ENCODE data around the gene DNAH8.

GRCh38 chr6:39057251-39058155 lies 342.4 kb downstream of the DNAH8 start:
- TF ChIP-seq CTCF (IDR thresholded peaks at IDR 0.05) (no peak), POLR2A (IDR thresholded peaks at IDR 0.05) (no peak), POLR2AphosphoS5 (IDR thresholded peaks at IDR 0.05) (no peak)
